BE2C (cell line): ENCODE measurements around the gene SH2D7.
"Not testable (repeated sequence)": the region's sequence is repeated elsewhere in the genome, so short reads cannot be mapped to it uniquely, and the experiment has no call there.

Experiments
- DNase-seq: peaks from one replicate; pipeline ENCODE4 v3.0.0-alpha.2; 2020
- H3K27me3 ChIP-seq: fragments of 250-450 bp; sonication (Bioruptor Pico); 2 replicates; pipeline ENCODE4 v1.5.1; 2020; ENCODE audit warnings: mild to moderate bottlenecking
- H3K36me3 ChIP-seq: fragments of 250-450 bp; sonication (Bioruptor Pico); 2 replicates; pipeline ENCODE4 v1.5.1; 2020; ENCODE audit warnings: mild to moderate bottlenecking
- H3K4me1 ChIP-seq: fragments of 250-450 bp; sonication (Bioruptor Pico); 2 replicates; pipeline ENCODE4 v1.5.1; 2020
- H3K4me3 ChIP-seq: 2 replicates; pipeline ENCODE4 v1.5.1; 2011; ENCODE audit warnings: low read depth, low read length
- H3K9me3 ChIP-seq: fragments of 250-450 bp; sonication (Bioruptor Pico); 2 replicates; pipeline ENCODE4 v1.5.1; 2020
- CTCF ChIP-seq: IDR thresholded peaks from 2 replicates; pipeline ENCODE4 v1.5.1; 2012; ENCODE audit warnings: mild to moderate bottlenecking, low read depth, low read length

Gene SH2D7

DNA sequence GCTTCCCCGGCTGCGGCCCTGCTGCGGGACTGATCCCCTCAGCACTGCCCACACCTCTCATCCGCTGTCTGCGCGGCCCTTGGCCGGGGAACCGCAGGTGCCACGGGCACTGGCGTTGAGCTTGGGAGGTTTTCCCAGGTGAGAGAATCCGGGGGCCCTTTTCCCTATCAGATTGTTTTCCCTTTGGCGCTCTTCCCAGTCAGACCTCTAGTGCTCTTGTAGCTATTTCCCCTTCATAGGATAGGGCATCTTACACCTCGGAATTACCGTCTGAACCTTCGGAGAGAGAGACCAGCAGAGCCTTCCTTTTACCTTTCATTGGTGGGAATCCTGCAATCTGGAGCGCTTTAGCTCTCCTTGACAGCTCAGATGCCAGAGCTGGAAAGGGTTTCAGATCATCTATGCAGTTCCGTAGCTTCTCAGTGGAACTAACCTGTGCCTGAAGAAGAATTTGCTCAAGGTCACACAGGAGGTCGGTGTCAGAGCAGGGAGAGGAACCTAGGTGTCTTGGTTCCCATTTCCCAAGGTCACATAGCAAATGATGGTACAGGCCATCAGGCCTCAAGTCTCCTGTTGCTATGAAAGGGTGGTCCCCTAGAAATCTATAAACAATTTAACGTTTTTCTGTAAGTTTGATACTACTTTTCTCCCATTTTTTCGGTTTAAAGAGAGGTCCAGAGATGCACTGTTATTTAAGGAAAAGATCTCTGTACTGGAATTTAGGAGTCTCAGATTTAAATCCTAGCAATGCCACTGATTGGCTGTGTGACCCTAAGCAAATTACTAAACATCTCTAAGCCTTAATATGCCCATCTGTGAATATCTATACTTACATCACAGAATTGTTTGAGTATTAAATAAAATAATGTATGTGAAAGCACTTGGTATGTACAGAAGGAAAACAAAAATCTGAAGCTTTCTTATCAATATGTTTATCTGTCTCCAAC, 57.7 kb downstream of the SH2D7 start:
- peak overlapping the region; percentile 90 for H3K4me3 ChIP-seq
- DNase-seq: no peak
- no peaks in the 10 kb centered on the region for H3K9me3 ChIP-seq
- no peak for TF ChIP-seq CTCF
- H3K36me3 ChIP-seq: no peaks in the 10 kb centered on the region; the same call in 1 of the 2 replicates
- H3K27me3 ChIP-seq: no peaks in the 10 kb centered on the region
- H3K4me1 ChIP-seq: no peaks in the 10 kb centered on the region

DNA sequence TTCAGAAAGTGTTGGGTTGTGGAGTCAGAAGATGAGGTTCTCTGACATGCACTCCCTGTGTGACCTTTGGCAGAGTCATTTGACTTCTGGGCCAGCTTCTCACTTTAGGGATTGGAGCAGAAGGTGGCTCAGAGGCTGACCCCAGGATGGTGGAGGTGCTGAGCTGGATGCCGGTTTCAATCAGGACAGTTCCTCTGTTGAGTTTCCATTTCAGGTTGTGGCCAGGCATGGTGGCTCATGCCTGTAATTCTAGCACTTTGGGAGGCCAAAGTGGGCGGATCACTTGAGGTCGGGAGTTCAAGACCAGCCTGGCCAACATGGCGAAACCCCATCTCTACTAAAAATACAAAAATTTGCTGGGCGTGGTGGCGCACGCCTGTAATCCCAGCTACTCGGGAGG, 58.7 kb downstream of the SH2D7 start:
- H3K4me1 ChIP-seq, H3K4me3 ChIP-seq, DNase-seq, H3K27me3 ChIP-seq, H3K9me3 ChIP-seq, H3K36me3 ChIP-seq: not testable (repeated sequence)
